ENCODE results near the gene ANKRD13B.
A peak's percentile ranks its signal among the peaks of the same experiment; 100 is the strongest.

Gene ANKRD13B

DNA sequence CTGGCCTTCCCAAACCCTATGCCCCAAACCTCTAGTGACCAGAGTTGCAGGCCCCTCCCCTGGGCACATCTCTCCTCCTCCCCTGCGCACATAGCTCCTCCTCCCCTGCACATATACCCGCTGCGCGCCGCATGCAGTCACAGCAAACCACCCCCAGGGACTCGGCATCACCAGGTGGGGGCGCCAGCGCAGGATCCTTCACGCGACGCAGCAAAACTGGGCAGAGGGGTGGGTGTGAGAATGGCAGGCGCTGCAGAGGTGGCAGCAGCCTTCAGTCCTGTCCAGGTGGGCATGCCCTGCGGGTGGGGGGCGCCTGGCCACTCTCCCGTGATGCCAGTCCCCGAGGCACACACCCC, 24.2 kb downstream of the ANKRD13B start (continued):
- TF ChIP-seq, protein P1, sequence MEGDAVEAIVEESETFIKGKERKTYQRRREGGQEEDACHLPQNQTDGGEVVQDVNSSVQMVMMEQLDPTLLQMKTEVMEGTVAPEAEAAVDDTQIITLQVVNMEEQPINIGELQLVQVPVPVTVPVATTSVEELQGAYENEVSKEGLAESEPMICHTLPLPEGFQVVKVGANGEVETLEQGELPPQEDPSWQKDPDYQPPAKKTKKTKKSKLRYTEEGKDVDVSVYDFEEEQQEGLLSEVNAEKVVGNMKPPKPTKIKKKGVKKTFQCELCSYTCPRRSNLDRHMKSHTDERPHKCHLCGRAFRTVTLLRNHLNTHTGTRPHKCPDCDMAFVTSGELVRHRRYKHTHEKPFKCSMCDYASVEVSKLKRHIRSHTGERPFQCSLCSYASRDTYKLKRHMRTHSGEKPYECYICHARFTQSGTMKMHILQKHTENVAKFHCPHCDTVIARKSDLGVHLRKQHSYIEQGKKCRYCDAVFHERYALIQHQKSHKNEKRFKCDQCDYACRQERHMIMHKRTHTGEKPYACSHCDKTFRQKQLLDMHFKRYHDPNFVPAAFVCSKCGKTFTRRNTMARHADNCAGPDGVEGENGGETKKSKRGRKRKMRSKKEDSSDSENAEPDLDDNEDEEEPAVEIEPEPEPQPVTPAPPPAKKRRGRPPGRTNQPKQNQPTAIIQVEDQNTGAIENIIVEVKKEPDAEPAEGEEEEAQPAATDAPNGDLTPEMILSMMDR (tag by site-specific recombination; IDR thresholded peaks at IDR 0.05), result peak; percentile 33; the same call in 1 of the 2 replicates
- TF ChIP-seq, protein P2, sequence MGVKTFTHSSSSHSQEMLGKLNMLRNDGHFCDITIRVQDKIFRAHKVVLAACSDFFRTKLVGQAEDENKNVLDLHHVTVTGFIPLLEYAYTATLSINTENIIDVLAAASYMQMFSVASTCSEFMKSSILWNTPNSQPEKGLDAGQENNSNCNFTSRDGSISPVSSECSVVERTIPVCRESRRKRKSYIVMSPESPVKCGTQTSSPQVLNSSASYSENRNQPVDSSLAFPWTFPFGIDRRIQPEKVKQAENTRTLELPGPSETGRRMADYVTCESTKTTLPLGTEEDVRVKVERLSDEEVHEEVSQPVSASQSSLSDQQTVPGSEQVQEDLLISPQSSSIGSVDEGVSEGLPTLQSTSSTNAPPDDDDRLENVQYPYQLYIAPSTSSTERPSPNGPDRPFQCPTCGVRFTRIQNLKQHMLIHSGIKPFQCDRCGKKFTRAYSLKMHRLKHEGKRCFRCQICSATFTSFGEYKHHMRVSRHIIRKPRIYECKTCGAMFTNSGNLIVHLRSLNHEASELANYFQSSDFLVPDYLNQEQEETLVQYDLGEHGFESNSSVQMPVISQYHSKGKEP (tag by site-specific recombination; IDR thresholded peaks at IDR 0.05), result peak; percentile 81

DNA sequence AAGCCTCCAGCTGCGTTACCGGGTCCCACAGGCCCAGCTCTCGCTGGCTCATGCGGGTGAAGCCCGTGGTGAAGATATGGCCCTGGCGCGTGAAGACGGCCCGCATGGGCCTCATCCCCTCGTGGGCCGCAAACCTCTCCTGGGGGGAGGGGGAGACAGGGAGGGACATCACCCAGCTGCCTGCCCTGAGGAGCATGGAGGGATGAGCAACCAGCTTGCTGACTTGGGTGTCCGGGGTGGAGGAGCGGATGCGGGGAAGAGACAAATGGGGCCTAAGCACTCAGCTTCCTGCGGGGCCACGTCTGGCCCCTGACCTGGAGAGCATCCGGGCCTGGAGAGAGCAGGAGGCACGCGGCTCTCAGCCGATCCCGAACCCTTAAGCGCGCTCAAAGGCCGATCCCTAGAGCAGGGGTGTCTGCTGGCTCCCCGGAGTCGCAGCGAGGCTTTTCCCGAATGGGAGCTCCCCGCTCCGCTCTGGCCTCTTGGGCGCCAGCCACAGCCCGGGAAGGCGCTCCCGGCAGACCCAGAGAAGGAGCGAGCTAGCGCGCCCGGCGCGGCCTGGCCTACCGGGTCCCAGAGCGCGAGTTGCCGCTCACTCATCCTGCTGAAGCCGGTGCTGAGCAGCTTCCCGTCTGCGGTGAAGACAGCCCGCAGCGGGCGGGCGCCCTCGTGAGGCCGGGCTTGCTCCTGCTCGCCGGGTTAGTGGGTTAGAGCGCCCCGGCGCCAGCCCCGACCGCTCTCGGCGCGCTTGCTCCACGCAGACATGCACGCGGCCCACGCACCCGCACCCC, 24.7 kb downstream of the ANKRD13B start:
- peaks cover 12% of the 10 kb centered on the region for H3K4me1 ChIP-seq (ENCODE audit: control insufficient read depth, insufficient read depth, low read length)
- peak overlapping the region; percentile 15; the same call in 1 of the 2 replicates for H3K4me3 ChIP-seq (ENCODE audit: low read depth, low read length)
- CTCF ChIA-PET, result interaction anchor here (0.6 to 2.8 kb wide), 10 partner anchors 20 to 486 kb away, joined by 3 to 11 read pairs (median 4); no protein-coding TSS in a partner anchor
- peaks cover 0 to 22% of the 10 kb centered on the region in 2 experiments; a peak in 1 of 3 replicates for H3K36me3 ChIP-seq (ENCODE audit: control insufficient read depth in 2 of 2, insufficient read depth in 1 of 2, low read length in 2 of 2)
- POLR2A ChIA-PET, result interaction anchor here (1.0 to 1.4 kb wide), 2 partner anchors 20 to 22 kb away, joined by 3 read pairs; no protein-coding TSS in a partner anchor
- no peak for TF ChIP-seq ZNF654 (tag by site-specific recombination; IDR thresholded peaks at IDR 0.05; ENCODE audit: low read depth)
- no peak for TF ChIP-seq ZNF138 (tag by site-specific recombination; IDR thresholded peaks at IDR 0.05; ENCODE audit: borderline replicate concordance)
- TF ChIP-seq, protein P3, sequence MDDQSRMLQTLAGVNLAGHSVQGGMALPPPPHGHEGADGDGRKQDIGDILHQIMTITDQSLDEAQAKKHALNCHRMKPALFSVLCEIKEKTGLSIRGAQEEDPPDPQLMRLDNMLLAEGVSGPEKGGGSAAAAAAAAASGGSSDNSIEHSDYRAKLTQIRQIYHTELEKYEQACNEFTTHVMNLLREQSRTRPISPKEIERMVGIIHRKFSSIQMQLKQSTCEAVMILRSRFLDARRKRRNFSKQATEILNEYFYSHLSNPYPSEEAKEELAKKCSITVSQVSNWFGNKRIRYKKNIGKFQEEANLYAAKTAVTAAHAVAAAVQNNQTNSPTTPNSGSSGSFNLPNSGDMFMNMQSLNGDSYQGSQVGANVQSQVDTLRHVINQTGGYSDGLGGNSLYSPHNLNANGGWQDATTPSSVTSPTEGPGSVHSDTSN (CRISPR knock-in tag; IDR thresholded peaks at IDR 0.05), result peak; percentile 78
- TF ChIP-seq ZNF121 (tag by site-specific recombination; IDR thresholded peaks at IDR 0.05), result no peak
- TF ChIP-seq, protein P4, sequence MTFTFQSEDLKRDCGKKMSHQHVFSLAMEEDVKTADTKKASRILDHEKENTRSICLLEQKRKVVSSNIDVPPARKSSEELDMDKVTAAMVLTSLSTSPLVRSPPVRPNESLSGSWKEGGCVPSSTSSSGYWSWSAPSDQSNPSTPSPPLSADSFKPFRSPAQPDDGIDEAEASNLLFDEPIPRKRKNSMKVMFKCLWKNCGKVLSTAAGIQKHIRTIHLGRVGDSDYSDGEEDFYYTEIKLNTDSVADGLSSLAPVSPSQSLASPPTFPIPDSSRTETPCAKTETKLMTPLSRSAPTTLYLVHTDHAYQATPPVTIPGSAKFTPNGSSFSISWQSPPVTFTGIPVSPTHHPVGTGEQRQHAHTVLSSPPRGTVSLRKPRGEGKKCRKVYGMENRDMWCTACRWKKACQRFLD (tag by site-specific recombination; IDR thresholded peaks at IDR 0.05), result no peak
- no peak for TF ChIP-seq ZNF335 (tag by site-specific recombination; conservative IDR thresholded peaks at IDR 0.05)
- H3K27ac ChIP-seq (ENCODE audit: extremely low read depth, low read depth, low read length), result no peak overlapping the region
- H3K9me3 ChIP-seq (ENCODE audit: control insufficient read depth, insufficient read depth, low read depth, low read length), result no peaks in the 10 kb centered on the region

DNA sequence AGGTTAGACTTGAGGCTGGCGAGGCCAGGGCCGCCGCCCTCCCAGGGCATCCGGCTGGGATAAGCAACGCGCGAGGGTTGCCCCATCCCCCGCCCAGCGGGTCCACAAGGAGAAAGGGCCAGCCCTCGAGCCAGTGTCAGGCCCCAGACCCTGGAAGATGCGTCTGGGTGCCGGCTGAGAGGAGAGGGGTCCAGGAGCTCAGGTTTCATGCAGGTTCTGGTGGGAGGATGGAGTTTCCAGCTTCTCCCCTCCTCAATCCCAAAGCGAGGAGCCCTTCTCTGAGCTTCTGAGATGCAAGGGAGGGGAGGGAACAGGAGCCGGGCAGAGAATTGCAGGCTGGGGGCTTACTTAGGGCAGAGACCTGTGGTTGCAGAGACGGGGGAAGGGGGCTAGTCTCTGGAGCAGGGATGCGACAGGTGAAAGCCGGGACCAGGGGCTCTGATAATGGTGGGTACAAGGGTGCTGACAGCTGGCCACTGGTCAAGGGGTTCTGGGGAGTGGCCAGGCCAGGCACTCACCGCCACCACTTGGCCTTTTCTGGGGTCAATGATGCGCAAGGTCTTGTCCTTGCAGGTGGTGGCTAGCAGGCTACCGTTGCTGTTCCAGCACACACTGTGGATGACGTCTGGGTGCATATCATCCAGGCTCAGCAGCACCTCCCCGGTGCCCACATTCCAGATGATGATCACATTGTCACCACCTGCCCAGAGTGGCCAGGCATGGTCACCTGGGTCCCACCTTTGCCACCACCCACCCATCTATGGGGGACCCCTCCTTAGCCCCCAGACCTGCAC, 25.5 kb downstream of the ANKRD13B start:
- Histone ChIP-seq H3K4me3 (ENCODE audit: low read depth, low read length) (peak overlapping the region; percentile 15; the same call in 1 of the 2 replicates), H3K4me1 (ENCODE audit: control insufficient read depth, insufficient read depth, low read length) (peaks cover 12% of the 10 kb centered on the region), H3K27ac (ENCODE audit: extremely low read depth, low read depth, low read length) (no peak overlapping the region), H3K9me3 (ENCODE audit: control insufficient read depth, insufficient read depth, low read depth, low read length) (no peaks in the 10 kb centered on the region), H3K36me3 (ENCODE audit: control insufficient read depth in 2 of 2, insufficient read depth in 1 of 2, low read length in 2 of 2) (peaks cover 0 to 15% of the 10 kb centered on the region in 2 experiments; a peak in 1 of 3 replicates)
- ChIA-PET POLR2A (interaction anchor here (0.7 to 1.4 kb wide), 2 partner anchors 21 to 48 kb away, joined by 3 read pairs; no protein-coding TSS in a partner anchor), CTCF (interaction anchor here (0.7 to 2.8 kb wide), 7 partner anchors 21 to 486 kb away, joined by 3 to 11 read pairs (median 4); no protein-coding TSS in a partner anchor)
- peak; percentile 38; the same call in 1 of the 2 replicates for TF ChIP-seq ZNF600 (tag by site-specific recombination; IDR thresholded peaks at IDR 0.05)
- peak; percentile 89 for TF ChIP-seq SCRT2 (tag by site-specific recombination; IDR thresholded peaks at IDR 0.05)
- TF ChIP-seq ZNF561 (tag by site-specific recombination; IDR thresholded peaks at IDR 0.05; ENCODE audit: borderline replicate concordance), result no peak
- TF ChIP-seq ZNF549 (tag by site-specific recombination; IDR thresholded peaks at IDR 0.05), result no peak
- no peak for TF ChIP-seq OSR2 (tag by site-specific recombination; IDR thresholded peaks at IDR 0.05)
- no peak for TF ChIP-seq SP2 (tag by site-specific recombination; IDR thresholded peaks at IDR 0.05)
